Measurements from ENCODE around the gene CACNA1B. TPM values are rescaled to one million over a fixed set of nuclear protein-coding genes. Genes with fewer than 3 reads are reported as not detected.
A peak's percentile ranks its signal among the peaks of the same experiment; 100 is the strongest.

Gene CACNA1B
- total and polyA plus RNA-seq, 11 donors, result 0.03 to 0.25 (median 0.13) TPM

- Histone ChIP-seq H3K27ac (no peak overlapping the region), H3K4me1 (peaks cover 0 to 9% (median 0%) of the 10 kb centered on the region in 12 donors), H3K27me3 (peaks cover 6 to 48% (median 17%) of the 10 kb centered on the region in 9 donors), H3K4me3 (peak overlapping the region in 1 of 12 donors; percentile 38), H3K9me3 (no peaks in the 10 kb centered on the region), H3K36me3 (no peaks in the 10 kb centered on the region)
- TF ChIP-seq, protein P1, sequence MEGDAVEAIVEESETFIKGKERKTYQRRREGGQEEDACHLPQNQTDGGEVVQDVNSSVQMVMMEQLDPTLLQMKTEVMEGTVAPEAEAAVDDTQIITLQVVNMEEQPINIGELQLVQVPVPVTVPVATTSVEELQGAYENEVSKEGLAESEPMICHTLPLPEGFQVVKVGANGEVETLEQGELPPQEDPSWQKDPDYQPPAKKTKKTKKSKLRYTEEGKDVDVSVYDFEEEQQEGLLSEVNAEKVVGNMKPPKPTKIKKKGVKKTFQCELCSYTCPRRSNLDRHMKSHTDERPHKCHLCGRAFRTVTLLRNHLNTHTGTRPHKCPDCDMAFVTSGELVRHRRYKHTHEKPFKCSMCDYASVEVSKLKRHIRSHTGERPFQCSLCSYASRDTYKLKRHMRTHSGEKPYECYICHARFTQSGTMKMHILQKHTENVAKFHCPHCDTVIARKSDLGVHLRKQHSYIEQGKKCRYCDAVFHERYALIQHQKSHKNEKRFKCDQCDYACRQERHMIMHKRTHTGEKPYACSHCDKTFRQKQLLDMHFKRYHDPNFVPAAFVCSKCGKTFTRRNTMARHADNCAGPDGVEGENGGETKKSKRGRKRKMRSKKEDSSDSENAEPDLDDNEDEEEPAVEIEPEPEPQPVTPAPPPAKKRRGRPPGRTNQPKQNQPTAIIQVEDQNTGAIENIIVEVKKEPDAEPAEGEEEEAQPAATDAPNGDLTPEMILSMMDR (IDR thresholded peaks at IDR 0.05), result no peak
- TF ChIP-seq POLR2A (IDR thresholded peaks at IDR 0.05), result no peak
- intact Hi-C loops (cut with DNase I), result no loop called here
- DNase-seq (peak in 1 of 5 donors; percentile 58), ATAC-seq (peak in 1 of 4 donors; percentile 6)
- whole genome bisulfite sequencing, 4 donors, result 3 to 5% (median 4%) methylated on average over 10 to 69 of the region's 69 CpGs
These were observed 145.3 kb downstream of the CACNA1B start for GRCh38 chr9:138022756-138023393.

DNA sequence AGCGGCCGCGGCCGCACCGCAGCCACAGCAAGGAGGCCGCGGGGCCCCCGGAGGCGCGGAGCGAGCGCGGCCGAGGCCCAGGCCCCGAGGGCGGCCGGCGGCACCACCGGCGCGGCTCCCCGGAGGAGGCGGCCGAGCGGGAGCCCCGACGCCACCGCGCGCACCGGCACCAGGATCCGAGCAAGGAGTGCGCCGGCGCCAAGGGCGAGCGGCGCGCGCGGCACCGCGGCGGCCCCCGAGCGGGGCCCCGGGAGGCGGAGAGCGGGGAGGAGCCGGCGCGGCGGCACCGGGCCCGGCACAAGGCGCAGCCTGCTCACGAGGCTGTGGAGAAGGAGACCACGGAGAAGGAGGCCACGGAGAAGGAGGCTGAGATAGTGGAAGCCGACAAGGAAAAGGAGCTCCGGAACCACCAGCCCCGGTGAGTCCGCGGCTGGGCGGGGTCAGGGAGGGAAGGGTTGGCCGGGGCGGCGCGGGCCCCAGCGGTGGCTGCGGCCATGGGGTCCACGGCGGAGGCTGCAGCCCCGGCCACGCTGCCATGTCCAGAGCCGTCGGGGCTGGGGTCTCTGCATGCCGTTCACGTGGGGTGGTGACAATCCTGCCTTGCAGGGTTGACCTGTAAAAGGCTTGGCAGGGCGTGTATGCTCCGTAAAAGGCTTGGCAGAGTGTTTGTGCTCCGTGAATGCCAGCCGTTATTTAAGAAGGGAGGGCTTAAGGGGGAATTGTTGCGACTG lies 146.0 kb downstream of the CACNA1B start:
- TF ChIP-seq POLR2A (IDR thresholded peaks at IDR 0.05), result no peak
- TF ChIP-seq, protein P1 (IDR thresholded peaks at IDR 0.05), result no peak
- Histone ChIP-seq H3K4me3 (peak overlapping the region in 4 of 12 donors; percentile 6 to 38 (median 23)), H3K36me3 (no peaks in the 10 kb centered on the region), H3K4me1 (peaks cover 0 to 9% (median 0%) of the 10 kb centered on the region in 12 donors), H3K27ac (no peak overlapping the region), H3K27me3 (peaks cover 6 to 49% (median 17%) of the 10 kb centered on the region in 9 donors), H3K9me3 (no peaks in the 10 kb centered on the region)
- WGBS, 4 donors, result 4 to 9% (median 7%) methylated on average over 37 to 84 of the region's 84 CpGs
- ATAC-seq (peak in 1 of 4 donors; percentile 30), DNase-seq (peak in 1 of 5 donors; percentile 35)
- intact Hi-C loops (cut with DNase I), result no loop called here

GRCh38 chr9:138024131-138024530 lies 146.5 kb downstream of the CACNA1B start:
- Histone ChIP-seq H3K36me3 (no peaks in the 10 kb centered on the region), H3K4me1 (peaks cover 0 to 9% (median 0%) of the 10 kb centered on the region in 12 donors), H3K27ac (no peak overlapping the region), H3K9me3 (no peaks in the 10 kb centered on the region), H3K27me3 (peaks cover 8 to 49% (median 17%) of the 10 kb centered on the region in 9 donors), H3K4me3 (peak overlapping the region in 2 of 12 donors; percentile 25 to 38)
- TF ChIP-seq, protein P1 (IDR thresholded peaks at IDR 0.05), result no peak
- TF ChIP-seq POLR2A (IDR thresholded peaks at IDR 0.05), result no peak
- DNase-seq, result peak in 1 of 5 donors; percentile 42
- peak in 1 of 4 donors; percentile 13 for ATAC-seq
- WGBS, 4 donors, result 89 to 99% (median 92%) methylated on average over 8 to 9 of the region's 9 CpGs
- intact Hi-C loops (cut with DNase I), result no loop called here

GRCh38 chr9:138024831-138025291 lies 147.3 kb downstream of the CACNA1B start:
- H3K9me3 ChIP-seq, result no peaks in the 10 kb centered on the region
- intact Hi-C loops (cut with DNase I), result no loop called here
- H3K27ac ChIP-seq, result no peak overlapping the region
- no peaks in the 10 kb centered on the region for H3K36me3 ChIP-seq
- peaks cover 8 to 49% (median 17%) of the 10 kb centered on the region in 9 donors for H3K27me3 ChIP-seq
- no peak overlapping the region for H3K4me3 ChIP-seq
- DNase-seq, result peak in 2 of 5 donors; percentile 14 to 31
- H3K4me1 ChIP-seq, result peaks cover 0 to 9% (median 0%) of the 10 kb centered on the region in 12 donors
- WGBS, 4 donors, result 90 to 96% (median 94%) methylated on average over 5 to 11 of the region's 11 CpGs
- ATAC-seq, result no peak
- TF ChIP-seq POLR2A (IDR thresholded peaks at IDR 0.05), result no peak
- TF ChIP-seq, protein P1 (IDR thresholded peaks at IDR 0.05), result no peak
